H1 (cell line): ENCODE measurements around the gene SLC24A3. TPM values are rescaled to one million over a fixed set of nuclear protein-coding genes. Genes with fewer than 3 reads are reported as not detected.

Experiments
- CEBPB ChIP-seq: IDR thresholded peaks from 2 replicates; pipeline ENCODE4 v1.6.1; 2012; ENCODE audit warnings: low read depth, low read length
- CHD1 ChIP-seq: IDR thresholded peaks from 2 replicates; pipeline ENCODE4 v1.6.1; 2012; ENCODE audit warnings: low read depth, low read length, improper control_type of control experiment
- GABPA ChIP-seq: IDR thresholded peaks from 2 replicates; pipeline ENCODE4 v1.6.1; 2011; ENCODE audit warnings: mild to moderate bottlenecking, low read length, moderate library complexity, borderline replicate concordance; ENCODE audit not compliant: insufficient read depth
- NANOG ChIP-seq: IDR thresholded peaks from 2 replicates; pipeline ENCODE4 v1.6.1; 2011; ENCODE audit warnings: low read length, low read depth, mild to moderate bottlenecking, inconsistent platforms; ENCODE audit not compliant: insufficient read depth, poor library complexity, severe bottlenecking
- POLR2AphosphoS5 ChIP-seq: IDR thresholded peaks from 2 replicates; pipeline ENCODE4 v1.6.1; 2011; ENCODE audit warnings: low read depth, low read length
- SP1 ChIP-seq: IDR thresholded peaks from 2 replicates; pipeline ENCODE4 v1.6.1; 2011; ENCODE audit warnings: low read depth, low read length
- YY1 ChIP-seq: IDR thresholded peaks from 2 replicates; pipeline ENCODE4 v1.6.1; 2011; ENCODE audit warnings: low read depth, mild to moderate bottlenecking, low read length
- polyA plus RNA-seq, 7 experiments: library from polyadenylated mRNA; depleted of rRNA in 3 of 7; stranded (reverse) in 5 of 7; unstranded in 2 of 7; fragments of >200 nt in 5 of 7; fragments of 200-250 nt in 2 of 7; gene quantifications; 1 replicate in 5 of 7; 2 replicates in 1 of 7; 4 replicates in 1 of 7; pipeline versions ENCODE4 v1.2.1 to v1.2.3, GENCODE V29; 2011 to 2013; ENCODE audit warnings: missing spikeins in 2 of 7, mixed read lengths in 2 of 7
- total RNA-seq: library from RNA; stranded (reverse); fragmentation: NEBNext Ultra II Directional; extraction: Animal tissue kit (Norgen Biotek cat#: 25700); gene quantifications from 2 replicates; pipeline ENCODE4 v1.2.1, GENCODE V29; 2021

Gene SLC24A3
- total and polyA plus RNA-seq, 2 of the 8 experiments (the other 6 are each of a cell fraction or from before 2014, with no cell fraction given) = 4.5 to 6.3 TPM

DNA sequence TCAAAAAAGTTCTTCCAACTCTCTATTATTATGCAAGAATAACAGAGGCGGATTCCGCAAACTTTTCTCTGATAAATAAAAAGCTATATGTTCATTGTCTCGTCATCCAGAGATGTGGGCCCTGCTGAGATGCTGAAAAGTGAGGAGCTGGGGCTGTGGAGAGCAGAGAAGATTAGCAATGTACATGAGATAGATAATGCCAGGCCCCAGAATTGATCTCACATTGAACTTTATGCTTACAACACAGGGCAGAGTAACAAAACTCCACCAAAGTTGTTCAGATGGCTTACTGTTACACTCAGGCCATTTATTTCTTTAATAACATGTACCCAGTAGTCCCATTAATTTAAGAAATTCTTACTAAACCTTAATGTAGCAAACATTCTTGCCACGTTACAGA, 512.9 kb downstream of the SLC24A3 start (continued):
- TF ChIP-seq CHD1 = no peak
- no peak for TF ChIP-seq SP1
- TF ChIP-seq NANOG = no peak
- TF ChIP-seq POLR2AphosphoS5 = no peak
- no peak for TF ChIP-seq GABPA
- no peak for TF ChIP-seq YY1
- TF ChIP-seq CEBPB = no peak
